CD4-positive, alpha-beta T cell treated with Interleukin-6 for 4 hours (primary cell): ENCODE data around the gene CPNE7.
"Not testable (repeated sequence)": the region's sequence is repeated elsewhere in the genome, so short reads cannot be mapped to it uniquely, and the experiment has no call there.

Experiments
- DNase-seq: peaks from one replicate; pipeline ENCODE4 v3.0.0-alpha.2; 2020; ENCODE audit warnings: mixed read lengths

CPNE7 gene

GRCh38 chr16:89634463-89635385, 59.2 kb downstream of the CPNE7 start:
- not testable (repeated sequence) for DNase-seq

DNA sequence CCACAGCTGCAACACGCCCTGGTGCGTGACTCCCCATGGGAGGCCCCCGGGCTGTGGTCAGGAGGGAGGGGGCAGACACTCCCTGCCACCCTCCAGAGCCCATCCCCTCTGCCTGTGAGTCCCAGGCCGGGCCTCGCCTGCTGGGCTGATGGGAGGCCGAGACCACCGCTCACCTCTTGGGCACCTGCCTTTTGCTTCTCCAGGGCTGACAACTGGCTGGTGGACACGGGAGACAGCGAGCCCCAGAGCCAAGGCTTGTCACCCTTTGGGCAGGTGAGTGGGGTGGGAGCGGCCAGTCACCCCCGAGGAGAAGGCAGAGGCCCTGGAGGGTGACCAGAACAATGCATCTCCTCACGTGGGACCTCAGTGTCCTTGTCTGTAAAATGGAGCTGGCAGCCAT, 61.1 kb downstream of the CPNE7 start:
- no peak for DNase-seq

DNA sequence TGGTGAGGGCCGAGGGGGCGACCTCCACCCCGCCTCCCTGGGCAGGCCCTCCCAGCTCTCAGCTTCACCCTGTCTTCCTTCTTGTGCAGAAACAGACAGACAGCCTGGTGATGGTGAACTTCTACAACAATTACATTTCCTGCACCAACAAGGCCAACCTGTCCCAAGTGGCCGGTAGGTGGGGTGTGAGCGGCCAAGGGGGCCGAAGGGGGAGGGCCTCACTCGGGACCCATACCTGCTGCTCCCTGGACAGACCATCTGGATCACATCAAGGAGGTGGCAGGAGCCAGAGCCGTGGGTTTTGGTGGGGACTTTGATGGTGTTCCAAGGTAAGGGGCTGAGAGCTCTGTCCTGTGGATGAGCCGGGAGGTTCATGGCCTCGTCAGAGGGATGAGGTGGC, 61.8 kb downstream of the CPNE7 start:
- no peak for DNase-seq

GRCh38 chr16:89638455-89638854, 62.9 kb downstream of the CPNE7 start:
- DNase-seq: no peak

GRCh38 chr16:89639385-89639784, 63.8 kb downstream of the CPNE7 start:
- DNase-seq: no peak

DNA sequence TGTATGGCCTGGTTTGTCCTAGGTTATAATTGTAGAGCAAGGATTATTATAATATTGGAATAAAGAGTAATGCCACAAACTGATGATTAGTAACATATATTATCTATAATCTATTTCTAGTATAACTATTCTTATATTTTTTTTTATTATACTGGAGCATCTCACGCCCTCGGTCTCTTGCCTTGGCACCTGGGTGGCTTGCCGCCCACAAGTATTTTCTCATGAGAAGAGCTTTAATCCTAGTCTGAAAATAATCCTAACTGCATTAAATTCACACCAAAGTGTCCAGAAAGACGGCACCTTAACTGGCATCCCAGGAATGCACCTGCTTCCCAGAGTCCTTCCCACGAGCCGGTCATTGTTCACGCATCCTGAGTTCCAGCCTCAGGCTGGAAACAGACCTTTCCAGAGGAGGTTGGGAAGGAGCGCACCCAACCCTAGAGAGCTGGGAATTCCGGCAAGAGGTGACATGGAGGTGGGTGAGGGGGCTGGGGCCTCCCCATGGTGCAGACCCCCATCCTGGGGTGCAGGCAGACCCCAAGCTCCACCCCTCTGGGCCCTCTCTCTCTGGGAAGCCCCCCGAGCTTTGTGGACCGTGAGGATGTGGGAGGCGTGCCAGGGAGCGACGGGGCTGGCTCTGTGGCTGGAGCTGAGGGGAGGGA, 66.0 kb downstream of the CPNE7 start:
- DNase-seq: no peak

GRCh38 chr16:89642574-89642973, 67.0 kb downstream of the CPNE7 start:
- no peak for DNase-seq

DNA sequence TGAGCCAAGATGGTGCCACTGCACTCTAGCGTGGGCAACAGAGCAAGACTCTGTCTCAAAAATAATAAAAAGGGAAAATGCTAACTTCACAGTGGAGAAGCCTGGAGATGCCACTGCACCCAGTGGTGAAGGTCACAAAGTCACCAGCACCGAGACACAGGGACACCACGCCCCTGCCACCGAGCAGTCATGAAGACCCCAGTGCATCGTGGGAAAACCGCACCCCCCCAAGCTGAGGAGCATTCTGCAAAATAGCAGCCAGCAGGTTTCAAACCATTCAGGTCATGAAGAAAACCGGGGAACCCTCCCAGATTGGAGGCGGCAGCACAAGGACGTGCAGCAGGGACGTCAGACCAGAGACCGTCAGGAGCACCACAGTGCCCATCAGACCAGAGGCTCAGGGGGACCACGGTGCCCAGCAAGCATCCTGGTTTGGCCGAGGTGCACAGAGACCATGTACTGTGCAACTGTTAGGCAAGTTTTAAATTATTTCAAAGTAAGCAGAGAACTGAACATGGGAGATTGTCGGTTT, 68.3 kb downstream of the CPNE7 start:
- DNase-seq: no peak

- no peak for DNase-seq
These were observed 69.6 kb downstream of the CPNE7 start for GRCh38 chr16:89645122-89645521.

GRCh38 chr16:89646270-89646669, 70.7 kb downstream of the CPNE7 start:
- DNase-seq: no peak
